Measurements from ENCODE around the gene CEP170B.

DNA sequence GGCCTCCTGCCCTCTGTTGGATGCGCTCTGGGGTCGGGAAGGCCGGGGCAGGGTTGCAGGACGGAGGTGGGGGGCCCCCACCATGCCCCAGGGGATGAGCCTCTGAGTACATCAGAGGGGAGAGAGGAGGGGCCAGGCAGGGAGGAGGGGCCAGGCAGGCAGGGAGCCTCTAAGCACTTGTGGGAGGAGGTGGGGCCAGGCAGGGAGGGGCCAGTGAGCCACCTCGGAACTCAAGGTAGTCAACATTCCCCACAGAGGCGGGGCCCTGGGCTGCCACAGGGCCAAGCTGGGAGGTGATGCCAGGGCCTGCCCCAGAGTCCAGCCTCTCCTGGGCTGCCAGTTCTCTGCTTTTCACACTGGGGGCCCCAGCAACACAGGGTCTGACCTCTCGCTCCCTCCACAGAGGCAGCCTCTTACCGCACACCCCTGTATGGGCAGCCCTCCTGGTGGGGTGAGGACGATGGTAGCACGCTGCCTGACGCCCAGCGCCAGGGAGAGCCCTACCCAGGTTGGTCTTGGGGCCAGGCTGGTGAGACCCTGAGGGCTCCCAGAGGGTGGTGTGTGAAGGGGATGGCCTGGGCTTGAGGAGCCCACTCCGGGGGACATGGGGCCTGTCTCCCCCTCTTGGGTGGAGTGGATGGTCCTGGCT is 17.4 kb downstream of the CEP170B start:
- TF ChIP-seq, protein P1, sequence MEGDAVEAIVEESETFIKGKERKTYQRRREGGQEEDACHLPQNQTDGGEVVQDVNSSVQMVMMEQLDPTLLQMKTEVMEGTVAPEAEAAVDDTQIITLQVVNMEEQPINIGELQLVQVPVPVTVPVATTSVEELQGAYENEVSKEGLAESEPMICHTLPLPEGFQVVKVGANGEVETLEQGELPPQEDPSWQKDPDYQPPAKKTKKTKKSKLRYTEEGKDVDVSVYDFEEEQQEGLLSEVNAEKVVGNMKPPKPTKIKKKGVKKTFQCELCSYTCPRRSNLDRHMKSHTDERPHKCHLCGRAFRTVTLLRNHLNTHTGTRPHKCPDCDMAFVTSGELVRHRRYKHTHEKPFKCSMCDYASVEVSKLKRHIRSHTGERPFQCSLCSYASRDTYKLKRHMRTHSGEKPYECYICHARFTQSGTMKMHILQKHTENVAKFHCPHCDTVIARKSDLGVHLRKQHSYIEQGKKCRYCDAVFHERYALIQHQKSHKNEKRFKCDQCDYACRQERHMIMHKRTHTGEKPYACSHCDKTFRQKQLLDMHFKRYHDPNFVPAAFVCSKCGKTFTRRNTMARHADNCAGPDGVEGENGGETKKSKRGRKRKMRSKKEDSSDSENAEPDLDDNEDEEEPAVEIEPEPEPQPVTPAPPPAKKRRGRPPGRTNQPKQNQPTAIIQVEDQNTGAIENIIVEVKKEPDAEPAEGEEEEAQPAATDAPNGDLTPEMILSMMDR (IDR thresholded peaks at IDR 0.05; ENCODE audit: low read depth, low read length, poor library complexity, severe bottlenecking) = no peak
- TF ChIP-seq EZH2phosphoT487 (IDR thresholded peaks at IDR 0.05; ENCODE audit: borderline replicate concordance, low read length) = no peak
